Measurements from ENCODE around the gene GPR78.
"Not testable (repeated sequence)": the region's sequence is repeated elsewhere in the genome, so short reads cannot be mapped to it uniquely, and the experiment has no call there.

Gene GPR78

GRCh38 chr4:8614365-8615193 lies 34.4 kb downstream of the GPR78 start:
- no peak overlapping the region for H3K9ac ChIP-seq (ENCODE audit: insufficient read length)
- H3K27ac ChIP-seq = no peak overlapping the region
- no peaks in the 10 kb centered on the region for H3K36me3 ChIP-seq (ENCODE audit: insufficient read depth, low read length)
- DNase-seq (ENCODE audit: low read depth, low spot score) = no peak
- TF ChIP-seq FOXP2 (optimal IDR thresholded peaks at IDR 0.05; ENCODE audit: control extremely low read depth, extremely low read length, insufficient read depth) (no peak), POLR2AphosphoS5 (IDR thresholded peaks at IDR 0.05; ENCODE audit: borderline replicate concordance, low read depth, low read length) (no peak), EZH2 (IDR thresholded peaks at IDR 0.05) (no peak)
- no peak overlapping the region for H3K4me3 ChIP-seq
- no peaks in the 10 kb centered on the region for H3K9me3 ChIP-seq (ENCODE audit: low read depth, low read length)

GRCh38 chr4:8615366-8615765 lies 35.2 kb downstream of the GPR78 start:
- Histone ChIP-seq H3K27ac (no peak overlapping the region), H3K9ac (ENCODE audit: insufficient read length) (no peak overlapping the region), H3K4me3 (no peak overlapping the region), H3K36me3 (ENCODE audit: insufficient read depth, low read length) (no peaks in the 10 kb centered on the region), H3K9me3 (ENCODE audit: low read depth, low read length) (no peaks in the 10 kb centered on the region)
- TF ChIP-seq EZH2 (IDR thresholded peaks at IDR 0.05) = no peak
- TF ChIP-seq POLR2AphosphoS5 (IDR thresholded peaks at IDR 0.05; ENCODE audit: borderline replicate concordance, low read depth, low read length) = no peak
- TF ChIP-seq FOXP2 (optimal IDR thresholded peaks at IDR 0.05; ENCODE audit: control extremely low read depth, extremely low read length, insufficient read depth) = no peak
- DNase-seq (ENCODE audit: low read depth, low spot score) = no peak

GRCh38 chr4:8615921-8616787 lies 36.0 kb downstream of the GPR78 start:
- H3K9me3 ChIP-seq (ENCODE audit: low read depth, low read length) = no peaks in the 10 kb centered on the region
- H3K4me3 ChIP-seq = no peak overlapping the region
- no peaks in the 10 kb centered on the region for H3K36me3 ChIP-seq (ENCODE audit: insufficient read depth, low read length)
- TF ChIP-seq POLR2AphosphoS5 (IDR thresholded peaks at IDR 0.05; ENCODE audit: borderline replicate concordance, low read depth, low read length) (no peak), FOXP2 (optimal IDR thresholded peaks at IDR 0.05; ENCODE audit: control extremely low read depth, extremely low read length, insufficient read depth) (no peak), EZH2 (IDR thresholded peaks at IDR 0.05) (no peak)
- no peak overlapping the region for H3K9ac ChIP-seq (ENCODE audit: insufficient read length)
- H3K27ac ChIP-seq = no peak overlapping the region
- no peak for DNase-seq (ENCODE audit: low read depth, low spot score)

GRCh38 chr4:8616831-8617230 lies 36.6 kb downstream of the GPR78 start:
- no peaks in the 10 kb centered on the region for H3K36me3 ChIP-seq (ENCODE audit: insufficient read depth, low read length)
- TF ChIP-seq EZH2 (IDR thresholded peaks at IDR 0.05) (no peak), POLR2AphosphoS5 (IDR thresholded peaks at IDR 0.05; ENCODE audit: borderline replicate concordance, low read depth, low read length) (no peak), FOXP2 (optimal IDR thresholded peaks at IDR 0.05; ENCODE audit: control extremely low read depth, extremely low read length, insufficient read depth) (no peak)
- no peak overlapping the region for H3K4me3 ChIP-seq
- DNase-seq (ENCODE audit: low read depth, low spot score) = no peak
- no peak overlapping the region for H3K9ac ChIP-seq (ENCODE audit: insufficient read length)
- no peaks in the 10 kb centered on the region for H3K9me3 ChIP-seq (ENCODE audit: low read depth, low read length)
- no peak overlapping the region for H3K27ac ChIP-seq

- no peak overlapping the region for H3K4me3 ChIP-seq
- DNase-seq (ENCODE audit: low read depth, low spot score) = no peak
- TF ChIP-seq EZH2 (IDR thresholded peaks at IDR 0.05) (no peak), POLR2AphosphoS5 (IDR thresholded peaks at IDR 0.05; ENCODE audit: borderline replicate concordance, low read depth, low read length) (no peak), FOXP2 (optimal IDR thresholded peaks at IDR 0.05; ENCODE audit: control extremely low read depth, extremely low read length, insufficient read depth) (no peak)
- H3K27ac ChIP-seq = no peak overlapping the region
- no peaks in the 10 kb centered on the region for H3K9me3 ChIP-seq (ENCODE audit: low read depth, low read length)
- H3K9ac ChIP-seq (ENCODE audit: insufficient read length) = no peak overlapping the region
- no peaks in the 10 kb centered on the region for H3K36me3 ChIP-seq (ENCODE audit: insufficient read depth, low read length)
These were observed 37.4 kb downstream of the GPR78 start for GRCh38 chr4:8617486-8618040.

- Histone ChIP-seq H3K9me3 (ENCODE audit: low read depth, low read length) (no peaks in the 10 kb centered on the region), H3K4me3 (no peak overlapping the region), H3K27ac (no peak overlapping the region), H3K36me3 (ENCODE audit: insufficient read depth, low read length) (no peaks in the 10 kb centered on the region), H3K9ac (ENCODE audit: insufficient read length) (no peak overlapping the region)
- DNase-seq (ENCODE audit: low read depth, low spot score) = no peak
- no peak for TF ChIP-seq POLR2AphosphoS5 (IDR thresholded peaks at IDR 0.05; ENCODE audit: borderline replicate concordance, low read depth, low read length)
- no peak for TF ChIP-seq EZH2 (IDR thresholded peaks at IDR 0.05)
- no peak for TF ChIP-seq FOXP2 (optimal IDR thresholded peaks at IDR 0.05; ENCODE audit: control extremely low read depth, extremely low read length, insufficient read depth)
These were observed 38.2 kb downstream of the GPR78 start for GRCh38 chr4:8618421-8618820.

- H3K36me3 ChIP-seq (ENCODE audit: insufficient read depth, low read length) = no peaks in the 10 kb centered on the region
- H3K9me3 ChIP-seq (ENCODE audit: low read depth, low read length) = no peaks in the 10 kb centered on the region
- TF ChIP-seq FOXP2 (optimal IDR thresholded peaks at IDR 0.05; ENCODE audit: control extremely low read depth, extremely low read length, insufficient read depth) (no peak), POLR2AphosphoS5 (IDR thresholded peaks at IDR 0.05; ENCODE audit: borderline replicate concordance, low read depth, low read length) (no peak), EZH2 (IDR thresholded peaks at IDR 0.05) (no peak)
- no peak overlapping the region for H3K4me3 ChIP-seq
- no peak overlapping the region for H3K27ac ChIP-seq
- no peak for DNase-seq (ENCODE audit: low read depth, low spot score)
- no peak overlapping the region for H3K9ac ChIP-seq (ENCODE audit: insufficient read length)
These were observed 38.9 kb downstream of the GPR78 start for GRCh38 chr4:8618961-8619720.

GRCh38 chr4:8621135-8621534 lies 40.9 kb downstream of the GPR78 start:
- H3K36me3 ChIP-seq (ENCODE audit: insufficient read depth, low read length); H3K9me3 ChIP-seq (ENCODE audit: low read depth, low read length); DNase-seq (ENCODE audit: low read depth, low spot score); H3K9ac ChIP-seq (ENCODE audit: insufficient read length); H3K27ac ChIP-seq; H3K4me3 ChIP-seq: not testable (repeated sequence)

GRCh38 chr4:8624601-8625272 lies 44.5 kb downstream of the GPR78 start:
- not testable (repeated sequence) for H3K27ac ChIP-seq; H3K36me3 ChIP-seq (ENCODE audit: insufficient read depth, low read length); H3K9ac ChIP-seq (ENCODE audit: insufficient read length); H3K4me3 ChIP-seq; DNase-seq (ENCODE audit: low read depth, low spot score); H3K9me3 ChIP-seq (ENCODE audit: low read depth, low read length)

- not testable (repeated sequence) for DNase-seq (ENCODE audit: low read depth, low spot score); H3K9me3 ChIP-seq (ENCODE audit: low read depth, low read length); H3K27ac ChIP-seq; H3K4me3 ChIP-seq; H3K36me3 ChIP-seq (ENCODE audit: insufficient read depth, low read length); H3K9ac ChIP-seq (ENCODE audit: insufficient read length)
These were observed 50.2 kb downstream of the GPR78 start for GRCh38 chr4:8630240-8630905.
